Trophoblast cell (in vitro differentiated cells and primary cell): Measurements from ENCODE around the gene MAN1A1.

Source experiments
- DNase-seq, 2 donors: peaks; one replicate each; pipeline ENCODE4 v3.0.0-alpha.2; 2016
- H2AFZ ChIP-seq: 2 replicates; pipeline ENCODE4 v1.6.1; 2013; ENCODE audit warnings: low read length, moderate library complexity, mild to moderate bottlenecking; ENCODE audit not compliant: insufficient read depth, poor library complexity
- H2AK5ac ChIP-seq: 2 replicates; pipeline ENCODE4 v1.6.1; 2013; ENCODE audit warnings: mild to moderate bottlenecking, low read length
- H2BK120ac ChIP-seq: 2 replicates; pipeline ENCODE4 v1.6.1; 2013; ENCODE audit warnings: low read length, mild to moderate bottlenecking, moderate library complexity; ENCODE audit not compliant: insufficient read depth, poor library complexity
- H2BK12ac ChIP-seq: 2 replicates; pipeline ENCODE4 v1.6.1; 2013; ENCODE audit warnings: mild to moderate bottlenecking, low read length, moderate library complexity
- H2BK5ac ChIP-seq: 2 replicates; pipeline ENCODE4 v1.6.1; 2013; ENCODE audit warnings: low read length, low read depth, moderate library complexity, mild to moderate bottlenecking; ENCODE audit not compliant: poor library complexity
- H3K14ac ChIP-seq: 2 replicates; pipeline ENCODE4 v1.6.1; 2013; ENCODE audit warnings: mild to moderate bottlenecking, low read length
- H3K18ac ChIP-seq: 2 replicates; pipeline ENCODE4 v1.6.1; 2013; ENCODE audit warnings: mild to moderate bottlenecking, low read length
- H3K23ac ChIP-seq: 2 replicates; pipeline ENCODE4 v1.6.1; 2013; ENCODE audit warnings: low read length
- H3K27ac ChIP-seq: 2 replicates; pipeline ENCODE4 v1.5.1; 2013; ENCODE audit warnings: low read depth, mild to moderate bottlenecking, inconsistent platforms, low read length, moderate library complexity
- H3K27me3 ChIP-seq: 2 replicates; pipeline ENCODE4 v1.6.1; 2013; ENCODE audit warnings: inconsistent platforms, mild to moderate bottlenecking, low read length, moderate library complexity; ENCODE audit not compliant: insufficient read depth
- H3K36me3 ChIP-seq, 2 experiments: 1 replicate in 1 of 2; 2 replicates in 1 of 2; pipeline ENCODE4 v1.6.1; 2013; ENCODE audit warnings: low read length in 2 of 2, mild to moderate bottlenecking in 2 of 2, moderate library complexity in 1 of 2; ENCODE audit not compliant: insufficient read depth in 2 of 2, control insufficient read depth in 1 of 2
- H3K4ac ChIP-seq: 2 replicates; pipeline ENCODE4 v1.6.1; 2013; ENCODE audit warnings: low read depth, mild to moderate bottlenecking, low read length, moderate library complexity
- H3K4me1 ChIP-seq, 2 experiments: 1 replicate in 1 of 2; 2 replicates in 1 of 2; pipeline ENCODE4 v1.6.1; 2013; ENCODE audit warnings: low read length in 2 of 2, mild to moderate bottlenecking in 2 of 2, moderate library complexity in 1 of 2; ENCODE audit not compliant: insufficient read depth in 2 of 2, control insufficient read depth in 1 of 2
- H3K4me2 ChIP-seq: 2 replicates; pipeline ENCODE4 v1.6.1; 2013; ENCODE audit warnings: inconsistent platforms, mild to moderate bottlenecking, low read length, moderate library complexity
- H3K4me3 ChIP-seq: 2 replicates; pipeline ENCODE4 v1.5.1; 2013; ENCODE audit warnings: mild to moderate bottlenecking, low read depth, low read length, inconsistent platforms
- H3K79me1 ChIP-seq: one replicate; pipeline ENCODE4 v1.6.1; 2013; ENCODE audit warnings: low read length
- H3K79me2 ChIP-seq: 2 replicates; pipeline ENCODE4 v1.6.1; 2013; ENCODE audit warnings: low read length, mild to moderate bottlenecking; ENCODE audit not compliant: control insufficient read depth, insufficient read depth, poor library complexity
- H3K9ac ChIP-seq: 2 replicates; pipeline ENCODE4 v1.6.1; 2013; ENCODE audit warnings: mild to moderate bottlenecking, low read length
- H3K9me3 ChIP-seq: 2 replicates; pipeline ENCODE4 v1.6.1; 2013; ENCODE audit warnings: low read depth, mild to moderate bottlenecking, control low read depth, inconsistent platforms, low read length; ENCODE audit not compliant: insufficient read depth
- H4K12ac ChIP-seq: 2 replicates; pipeline ENCODE4 v1.6.1; 2013; ENCODE audit warnings: low read depth, mild to moderate bottlenecking, low read length, moderate library complexity
- H4K8ac ChIP-seq: 2 replicates; pipeline ENCODE4 v1.6.1; 2013; ENCODE audit warnings: low read depth, mild to moderate bottlenecking, low read length, moderate library complexity
- H4K91ac ChIP-seq: one replicate; pipeline ENCODE4 v1.6.1; 2013; ENCODE audit warnings: low read depth, mild to moderate bottlenecking, low read length, moderate library complexity
- WGBS: extraction: QIAGEN DNeasy Blood & Tissue Kit; methylation state at CpG from one replicate; pipeline ENCODE4 v1.1.7; 2013; ENCODE audit warnings: missing lambda C conversion rate; ENCODE audit not compliant: insufficient read length, insufficient coverage; ENCODE audit errors: extremely low coverage; 5-methylcytosine and 5-hydroxymethylcytosine counted together

The MAN1A1 gene

DNA sequence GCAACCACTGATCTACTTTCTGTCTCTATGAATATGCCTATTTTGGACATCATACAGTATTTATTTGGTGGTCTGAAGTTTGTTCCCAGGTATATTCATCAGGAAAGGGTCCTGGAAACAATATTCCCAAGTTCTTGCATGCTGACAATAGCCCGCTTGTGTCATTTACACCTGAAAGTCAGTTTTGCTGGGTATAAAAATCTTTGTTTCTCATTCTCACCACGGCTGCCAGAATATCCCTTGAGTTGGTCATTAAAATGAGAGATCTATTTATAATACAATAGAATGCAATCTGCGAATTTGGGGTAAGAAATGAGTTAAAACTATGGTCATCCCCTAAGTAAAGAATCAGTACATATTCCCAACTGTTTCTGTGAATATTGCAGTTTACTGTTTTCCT is 79.0 kb downstream of the MAN1A1 start:
- Histone ChIP-seq H4K91ac (no peak overlapping the region), H2AFZ (no peak overlapping the region), H3K4me3 (no peak overlapping the region), H3K23ac (no peak overlapping the region), H2BK120ac (no peak overlapping the region), H3K79me1 (no peaks in the 10 kb centered on the region), H3K18ac (no peak overlapping the region), H3K79me2 (no peaks in the 10 kb centered on the region), H3K4me2 (no peak overlapping the region), H4K8ac (no peak overlapping the region), H3K4me1 (no peaks in the 10 kb centered on the region), H3K9ac (no peak overlapping the region), H2AK5ac (no peak overlapping the region), H3K36me3 (peaks cover 5% of the 10 kb centered on the region in 2 experiments), H2BK12ac (no peak overlapping the region), H4K12ac (no peak overlapping the region), H3K14ac (no peak overlapping the region), H3K4ac (no peak overlapping the region), H3K27ac (no peak overlapping the region), H3K27me3 (no peaks in the 10 kb centered on the region), H2BK5ac (no peak overlapping the region), H3K9me3 (no peaks in the 10 kb centered on the region)
- DNase-seq: no peak
- WGBS: no CpG with 5 or more reads among the region's 3 CpGs

DNA sequence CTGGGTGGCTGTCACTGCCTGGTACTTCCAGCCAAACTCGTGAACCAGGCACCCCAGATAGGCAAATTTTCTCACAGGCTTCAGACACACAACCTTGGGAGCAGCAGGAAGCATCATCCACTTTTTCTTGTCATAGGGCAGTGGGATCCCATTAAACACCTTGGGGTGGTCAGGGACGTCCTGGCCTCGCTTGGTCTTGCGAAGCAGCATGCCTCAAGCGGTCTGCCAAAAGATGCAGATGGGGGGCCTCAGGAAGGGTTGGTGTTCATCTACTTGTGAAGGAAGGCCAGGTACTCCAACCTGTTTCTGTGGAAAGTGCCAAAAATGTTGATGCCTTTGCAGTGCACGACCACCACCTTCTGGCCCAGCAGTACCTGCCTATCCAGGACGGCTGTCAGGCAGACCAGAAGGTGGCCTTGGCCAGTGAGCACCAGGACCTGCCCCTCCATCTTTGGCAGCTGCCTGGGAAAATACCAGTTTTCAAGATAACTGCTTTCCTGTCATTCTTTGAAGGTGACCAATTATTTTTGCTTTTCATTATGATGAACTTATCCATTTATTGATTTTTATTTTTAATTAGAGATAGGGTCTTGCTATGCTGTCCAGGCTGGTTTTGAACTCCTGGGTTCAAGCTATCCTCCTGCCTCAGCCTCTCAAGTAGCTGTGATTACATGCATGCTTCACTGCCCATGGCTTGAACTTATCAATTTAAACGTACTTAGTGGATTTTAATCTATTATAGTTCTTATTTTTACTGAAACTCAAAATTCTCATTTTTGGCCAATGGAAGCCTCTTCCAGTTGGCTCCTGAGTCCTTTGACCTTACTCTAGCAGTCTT is 80.1 kb downstream of the MAN1A1 start:
- H3K4ac ChIP-seq: no peak overlapping the region
- no CpG with 5 or more reads among the region's 8 CpGs for WGBS
- no peak overlapping the region for H3K9ac ChIP-seq
- no peak overlapping the region for H3K4me2 ChIP-seq
- no peak overlapping the region for H3K18ac ChIP-seq
- no peak overlapping the region for H3K4me3 ChIP-seq
- H3K9me3 ChIP-seq: no peaks in the 10 kb centered on the region
- no peak overlapping the region for H2AK5ac ChIP-seq
- no peaks in the 10 kb centered on the region for H3K79me1 ChIP-seq
- H3K79me2 ChIP-seq: no peaks in the 10 kb centered on the region
- H4K8ac ChIP-seq: no peak overlapping the region
- H2BK12ac ChIP-seq: no peak overlapping the region
- no peak overlapping the region for H2AFZ ChIP-seq
- no peak overlapping the region for H4K91ac ChIP-seq
- no peak overlapping the region for H3K14ac ChIP-seq
- no peak overlapping the region for H2BK5ac ChIP-seq
- no peaks in the 10 kb centered on the region for H3K4me1 ChIP-seq
- H3K23ac ChIP-seq: no peak overlapping the region
- H4K12ac ChIP-seq: no peak overlapping the region
- peaks cover 5% of the 10 kb centered on the region in 2 experiments for H3K36me3 ChIP-seq
- H3K27ac ChIP-seq: no peak overlapping the region
- no peaks in the 10 kb centered on the region for H3K27me3 ChIP-seq
- DNase-seq: no peak
- no peak overlapping the region for H2BK120ac ChIP-seq

DNA sequence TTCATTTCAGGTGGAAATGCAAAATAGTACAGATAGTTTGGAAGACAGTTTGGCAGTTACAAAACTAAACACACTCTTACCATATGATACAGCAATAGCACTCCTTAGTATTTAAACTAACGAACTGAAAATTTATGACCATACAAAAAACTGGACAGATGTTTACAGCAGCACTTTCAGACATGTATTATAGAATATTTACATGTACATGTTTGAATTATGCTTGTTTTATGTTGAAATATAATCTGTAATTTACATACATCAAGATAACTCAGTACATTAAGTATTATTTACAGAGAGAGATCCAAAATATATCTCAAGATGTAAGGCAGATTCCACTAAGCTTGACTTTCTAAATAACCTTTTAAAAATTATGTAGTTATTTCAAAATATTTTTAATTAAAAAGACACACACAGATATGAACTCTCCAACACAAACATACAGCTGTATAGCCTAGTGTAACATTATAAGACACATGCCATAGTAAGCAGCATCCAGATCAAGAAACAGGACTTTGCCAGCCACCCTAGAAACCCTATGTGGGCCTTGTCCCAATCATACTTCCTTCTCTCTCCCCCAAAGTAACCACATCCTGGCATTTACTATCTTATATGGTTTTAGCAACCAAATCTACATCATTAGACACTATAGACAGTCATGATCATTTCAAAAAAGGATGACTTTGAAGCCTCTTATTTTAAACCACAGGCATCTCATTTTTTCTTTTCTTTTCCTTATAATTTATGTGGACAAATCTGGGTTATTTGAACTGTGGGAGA is 82.2 kb downstream of the MAN1A1 start:
- no peaks in the 10 kb centered on the region for H3K79me1 ChIP-seq
- no peak overlapping the region for H3K4ac ChIP-seq
- no peak overlapping the region for H2BK12ac ChIP-seq
- H3K14ac ChIP-seq: no peak overlapping the region
- H3K27ac ChIP-seq: no peak overlapping the region
- H3K18ac ChIP-seq: no peak overlapping the region
- no peak overlapping the region for H4K12ac ChIP-seq
- H3K9ac ChIP-seq: no peak overlapping the region
- H3K9me3 ChIP-seq: no peaks in the 10 kb centered on the region
- no peak overlapping the region for H2BK5ac ChIP-seq
- no CpG with 5 or more reads among the region's 1 CpG for WGBS
- no peak overlapping the region for H3K4me2 ChIP-seq
- H3K27me3 ChIP-seq: no peaks in the 10 kb centered on the region
- H4K8ac ChIP-seq: no peak overlapping the region
- no peak overlapping the region for H2AK5ac ChIP-seq
- H4K91ac ChIP-seq: no peak overlapping the region
- H3K4me1 ChIP-seq: no peaks in the 10 kb centered on the region
- no peak overlapping the region for H2AFZ ChIP-seq
- no peaks in the 10 kb centered on the region for H3K79me2 ChIP-seq
- H3K36me3 ChIP-seq: peaks cover 5% of the 10 kb centered on the region in 2 experiments
- H3K4me3 ChIP-seq: no peak overlapping the region
- no peak overlapping the region for H2BK120ac ChIP-seq
- no peak overlapping the region for H3K23ac ChIP-seq
- no peak for DNase-seq

DNA sequence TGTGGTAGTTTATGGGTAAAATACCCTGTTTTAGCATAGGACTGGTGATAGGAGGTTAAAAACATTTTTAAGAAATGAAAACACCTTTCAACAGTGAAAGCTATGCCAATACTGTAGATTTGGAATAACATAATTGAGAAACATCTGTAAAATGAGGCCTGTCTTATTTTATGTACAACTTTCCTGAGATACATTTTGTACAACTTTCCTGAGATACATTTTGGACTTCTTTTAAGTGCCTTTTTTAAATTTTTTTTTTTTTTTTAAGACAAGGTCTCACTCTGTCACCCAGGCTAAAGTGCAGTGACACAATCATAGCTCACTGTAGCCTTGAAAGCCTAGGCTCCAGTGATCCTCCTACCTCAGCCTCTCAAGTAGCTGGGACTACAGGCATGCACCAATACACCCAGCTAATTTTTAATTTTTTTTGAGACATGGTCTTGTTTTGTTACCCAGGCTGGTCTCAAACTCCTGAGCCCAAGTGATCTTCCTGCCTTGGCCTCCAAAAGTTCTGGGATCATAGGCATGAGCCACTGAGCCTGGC is 84.6 kb downstream of the MAN1A1 start:
- Histone ChIP-seq H3K4me3 (no peak overlapping the region), H3K79me2 (no peaks in the 10 kb centered on the region), H2BK120ac (no peak overlapping the region), H4K8ac (no peak overlapping the region), H4K12ac (no peak overlapping the region), H2BK5ac (no peak overlapping the region), H4K91ac (no peak overlapping the region), H3K18ac (no peak overlapping the region), H2BK12ac (no peak overlapping the region), H3K27me3 (no peaks in the 10 kb centered on the region), H3K4me1 (no peaks in the 10 kb centered on the region), H3K9ac (no peak overlapping the region), H3K9me3 (no peaks in the 10 kb centered on the region), H3K27ac (no peak overlapping the region), H2AK5ac (no peak overlapping the region), H3K4me2 (no peak overlapping the region), H3K14ac (no peak overlapping the region), H2AFZ (no peak overlapping the region), H3K79me1 (no peaks in the 10 kb centered on the region), H3K36me3 (peaks cover 5% of the 10 kb centered on the region in 2 experiments), H3K4ac (no peak overlapping the region), H3K23ac (no peak overlapping the region)
- no peak for DNase-seq
